ENCODE measurements around the gene PRRG2. TPM values are rescaled to one million over a fixed set of nuclear protein-coding genes. Genes with fewer than 3 reads are reported as not detected.

PRRG2 gene
- total RNA-seq, 4 donors from 2014 or later, result 1.4 to 4.6 (median 3.8) TPM; not detected in 1

GRCh38 chr19:49543032-49543431 lies 38.1 kb upstream of the PRRG2 start:
- Histone ChIP-seq H3K4me1 (peaks cover 0 to 5% of the 10 kb centered on the region in 2 donors), H3K27me3 (no peaks in the 10 kb centered on the region), H3K27ac (no peak overlapping the region), H3K9me3 (no peaks in the 10 kb centered on the region), H3K36me3 (no peaks in the 10 kb centered on the region), H3K4me3 (no peak overlapping the region)
- ATAC-seq (no peak), DNase-seq (no peak)
- in situ Hi-C loops (cut with MboI; ENCODE audit: low sequenced_read_pairs in 4 of 4), result loop anchor here in 1 of 4 donors (25.0 kb wide), 1 partner anchor 156 kb away; the partner anchor contains the start of gene KASH5
- TF ChIP-seq CTCF (IDR thresholded peaks at IDR 0.05 in 4 of 5, conservative IDR thresholded peaks at IDR 0.05 in 1 of 5) (no peak), POLR2A (IDR thresholded peaks at IDR 0.05) (no peak)
- intact Hi-C loops (cut with DNase I; ENCODE audit: low total_unique reads), result no loop called here

GRCh38 chr19:49544154-49544553 lies 37.0 kb upstream of the PRRG2 start:
- Histone ChIP-seq H3K4me1 (peaks cover 0 to 5% of the 10 kb centered on the region in 2 donors), H3K4me3 (no peak overlapping the region), H3K9me3 (no peaks in the 10 kb centered on the region), H3K36me3 (no peaks in the 10 kb centered on the region), H3K27ac (no peak overlapping the region), H3K27me3 (no peaks in the 10 kb centered on the region)
- ATAC-seq, result no peak
- DNase-seq, result no peak
- in situ Hi-C loops (cut with MboI; ENCODE audit: low sequenced_read_pairs in 4 of 4), result loop anchor here in 1 of 4 donors (25.0 kb wide), 1 partner anchor 157 kb away; the partner anchor contains the start of gene KASH5
- TF ChIP-seq CTCF (IDR thresholded peaks at IDR 0.05 in 4 of 5, conservative IDR thresholded peaks at IDR 0.05 in 1 of 5) (no peak), POLR2A (IDR thresholded peaks at IDR 0.05) (no peak)
- intact Hi-C loops (cut with DNase I; ENCODE audit: low total_unique reads), result no loop called here

GRCh38 chr19:49546825-49547565 lies 34.1 kb upstream of the PRRG2 start:
- in situ Hi-C loops (cut with MboI; ENCODE audit: low sequenced_read_pairs in 4 of 4) (loop anchor here in 3 of 4 donors (5.0 to 25.0 kb wide), 2 partner anchors 40 to 160 kb away; partner anchors contain the start of gene KASH5 (in 1 of the 3)), intact Hi-C loops (cut with DNase I; ENCODE audit: low total_unique reads) (loop anchor here (1.0 to 2.0 kb wide), 3 partner anchors 24 to 73 kb away; partner anchors contain the start of gene FLT3LG)
- H3K4me1 ChIP-seq, result peaks cover 0 to 5% of the 10 kb centered on the region in 2 donors
- H3K36me3 ChIP-seq, result no peaks in the 10 kb centered on the region
- no peaks in the 10 kb centered on the region for H3K27me3 ChIP-seq
- TF ChIP-seq POLR2A (IDR thresholded peaks at IDR 0.05) (no peak), CTCF (IDR thresholded peaks at IDR 0.05 in 4 of 5, conservative IDR thresholded peaks at IDR 0.05 in 1 of 5) (peak; percentile 78 to 89 (median 88))
- peak overlapping the region in 2 of 4 donors; percentile 12 to 30 for H3K4me3 ChIP-seq
- H3K9me3 ChIP-seq, result no peaks in the 10 kb centered on the region
- ATAC-seq, result peak; percentile 93 to 97
- H3K27ac ChIP-seq, result peak overlapping the region in 1 of 4 donors; percentile 18
- peak; percentile 62 for DNase-seq

- H3K9me3 ChIP-seq, result no peaks in the 10 kb centered on the region
- peaks cover 0 to 5% of the 10 kb centered on the region in 2 donors for H3K4me1 ChIP-seq
- H3K27me3 ChIP-seq, result no peaks in the 10 kb centered on the region
- intact Hi-C loops (cut with DNase I; ENCODE audit: low total_unique reads), result no loop called here
- H3K36me3 ChIP-seq, result no peaks in the 10 kb centered on the region
- no peak overlapping the region for H3K27ac ChIP-seq
- DNase-seq (no peak), ATAC-seq (no peak)
- no peak overlapping the region for H3K4me3 ChIP-seq
- TF ChIP-seq POLR2A (IDR thresholded peaks at IDR 0.05), result no peak
- TF ChIP-seq CTCF (IDR thresholded peaks at IDR 0.05 in 4 of 5, conservative IDR thresholded peaks at IDR 0.05 in 1 of 5), result no peak
- in situ Hi-C loops (cut with MboI; ENCODE audit: low sequenced_read_pairs in 4 of 4), result loop anchor here in 3 of 4 donors (5.0 to 25.0 kb wide), 2 partner anchors 42 to 162 kb away; partner anchors contain the start of gene KASH5 (in 1 of the 3)
These were observed 32.1 kb upstream of the PRRG2 start for GRCh38 chr19:49549045-49549444.

All from gastrocnemius medialis (tissue), 4 donors.